GM06990 (cell line): ENCODE results near the gene DAB2IP.

ENCODE experiments used
- DNase-seq: peaks from one replicate; pipeline ENCODE4 v3.0.0-alpha.2; 2011; ENCODE audit not compliant: insufficient read length; ENCODE audit errors: extremely low read depth
- H3K27me3 ChIP-seq: replicated peaks from 2 replicates; pipeline ENCODE4 v1.6.0; 2011; ENCODE audit warnings: low read length; ENCODE audit not compliant: control insufficient read depth, insufficient read depth
- H3K36me3 ChIP-seq: 2 replicates; pipeline ENCODE4 v1.5.1; 2011; ENCODE audit warnings: low read length; ENCODE audit not compliant: control insufficient read depth, insufficient read depth
- H3K4me3 ChIP-seq: replicated peaks from 2 replicates; pipeline ENCODE4 v1.5.1; 2011; ENCODE audit warnings: low read depth, mild to moderate bottlenecking, control low read depth, low read length
- TF ChIP-seq, protein P1 (sequence below): IDR thresholded peaks from 2 replicates; pipeline ENCODE4 v1.5.1; 2011; ENCODE audit warnings: low read length, control low read depth, mild to moderate bottlenecking, inconsistent platforms; ENCODE audit not compliant: insufficient read depth, poor library complexity, severe bottlenecking

The DAB2IP gene

DNA sequence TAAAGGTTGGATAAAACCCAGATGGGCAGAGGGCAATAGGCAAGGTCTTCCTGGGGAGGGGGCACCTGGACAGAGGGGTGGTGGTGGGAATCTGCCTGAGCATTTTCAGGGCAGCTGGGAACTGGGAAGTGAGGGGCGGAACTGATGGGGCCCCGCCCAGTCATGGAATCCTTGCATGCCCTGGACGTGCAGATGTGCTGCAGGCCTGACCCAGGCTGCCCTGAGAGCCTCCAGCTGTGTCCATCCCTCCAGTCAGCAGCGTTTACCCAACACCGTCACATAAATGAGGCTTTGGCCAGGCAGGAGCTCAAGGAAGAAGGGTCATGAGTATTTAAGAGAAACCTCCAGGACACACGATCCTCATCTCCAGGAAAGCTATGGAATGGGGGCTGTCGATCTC is 70.3 kb downstream of the DAB2IP start:
- TF ChIP-seq, protein P1, sequence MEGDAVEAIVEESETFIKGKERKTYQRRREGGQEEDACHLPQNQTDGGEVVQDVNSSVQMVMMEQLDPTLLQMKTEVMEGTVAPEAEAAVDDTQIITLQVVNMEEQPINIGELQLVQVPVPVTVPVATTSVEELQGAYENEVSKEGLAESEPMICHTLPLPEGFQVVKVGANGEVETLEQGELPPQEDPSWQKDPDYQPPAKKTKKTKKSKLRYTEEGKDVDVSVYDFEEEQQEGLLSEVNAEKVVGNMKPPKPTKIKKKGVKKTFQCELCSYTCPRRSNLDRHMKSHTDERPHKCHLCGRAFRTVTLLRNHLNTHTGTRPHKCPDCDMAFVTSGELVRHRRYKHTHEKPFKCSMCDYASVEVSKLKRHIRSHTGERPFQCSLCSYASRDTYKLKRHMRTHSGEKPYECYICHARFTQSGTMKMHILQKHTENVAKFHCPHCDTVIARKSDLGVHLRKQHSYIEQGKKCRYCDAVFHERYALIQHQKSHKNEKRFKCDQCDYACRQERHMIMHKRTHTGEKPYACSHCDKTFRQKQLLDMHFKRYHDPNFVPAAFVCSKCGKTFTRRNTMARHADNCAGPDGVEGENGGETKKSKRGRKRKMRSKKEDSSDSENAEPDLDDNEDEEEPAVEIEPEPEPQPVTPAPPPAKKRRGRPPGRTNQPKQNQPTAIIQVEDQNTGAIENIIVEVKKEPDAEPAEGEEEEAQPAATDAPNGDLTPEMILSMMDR: no peak
- DNase-seq: no peak
- H3K4me3 ChIP-seq: no peak overlapping the region
- no peaks in the 10 kb centered on the region for H3K36me3 ChIP-seq
- H3K27me3 ChIP-seq: no peaks in the 10 kb centered on the region; the same call in none of the 2 replicates

DNA sequence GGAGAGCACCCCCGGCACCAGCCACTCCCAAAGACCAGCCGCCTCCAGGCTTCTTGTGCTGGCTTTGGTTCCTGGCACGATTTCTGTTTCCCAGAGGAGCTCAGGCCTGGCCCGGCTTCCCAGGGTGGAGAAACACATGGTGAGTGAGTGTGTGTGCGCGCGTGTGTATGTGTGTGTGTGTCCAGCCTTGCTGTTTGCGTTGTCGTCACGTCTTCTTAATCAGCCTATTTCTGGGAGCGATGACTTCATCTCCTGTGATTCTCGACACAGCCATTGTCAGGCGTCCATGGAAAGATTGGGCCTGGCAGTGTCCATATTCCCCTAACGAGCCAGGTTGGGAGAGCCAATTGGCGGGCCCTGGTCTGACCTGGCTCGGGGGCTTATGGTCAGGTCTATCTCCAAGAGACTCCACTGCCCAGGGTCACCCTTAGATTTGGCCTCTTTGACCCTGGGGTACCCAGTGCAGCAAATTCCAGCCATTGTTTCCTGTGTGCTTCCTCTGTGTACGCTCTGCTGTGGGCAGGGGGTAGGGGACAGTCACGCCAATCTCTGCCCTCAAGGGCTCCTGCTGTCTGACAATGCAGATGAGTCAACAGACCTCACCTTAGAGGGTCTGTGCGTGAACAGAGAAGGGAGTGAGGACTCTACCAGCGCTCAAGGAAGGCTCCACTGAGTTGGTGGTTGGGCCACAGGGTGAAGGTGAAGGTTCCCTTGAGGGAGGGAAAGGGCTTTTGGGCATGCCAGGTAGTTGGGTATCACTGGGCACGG is 73.8 kb downstream of the DAB2IP start:
- H3K4me3 ChIP-seq: no peak overlapping the region
- DNase-seq: no peak
- H3K36me3 ChIP-seq: no peaks in the 10 kb centered on the region
- H3K27me3 ChIP-seq: no peaks in the 10 kb centered on the region; the same call in none of the 2 replicates
- TF ChIP-seq, protein P1: no peak

DNA sequence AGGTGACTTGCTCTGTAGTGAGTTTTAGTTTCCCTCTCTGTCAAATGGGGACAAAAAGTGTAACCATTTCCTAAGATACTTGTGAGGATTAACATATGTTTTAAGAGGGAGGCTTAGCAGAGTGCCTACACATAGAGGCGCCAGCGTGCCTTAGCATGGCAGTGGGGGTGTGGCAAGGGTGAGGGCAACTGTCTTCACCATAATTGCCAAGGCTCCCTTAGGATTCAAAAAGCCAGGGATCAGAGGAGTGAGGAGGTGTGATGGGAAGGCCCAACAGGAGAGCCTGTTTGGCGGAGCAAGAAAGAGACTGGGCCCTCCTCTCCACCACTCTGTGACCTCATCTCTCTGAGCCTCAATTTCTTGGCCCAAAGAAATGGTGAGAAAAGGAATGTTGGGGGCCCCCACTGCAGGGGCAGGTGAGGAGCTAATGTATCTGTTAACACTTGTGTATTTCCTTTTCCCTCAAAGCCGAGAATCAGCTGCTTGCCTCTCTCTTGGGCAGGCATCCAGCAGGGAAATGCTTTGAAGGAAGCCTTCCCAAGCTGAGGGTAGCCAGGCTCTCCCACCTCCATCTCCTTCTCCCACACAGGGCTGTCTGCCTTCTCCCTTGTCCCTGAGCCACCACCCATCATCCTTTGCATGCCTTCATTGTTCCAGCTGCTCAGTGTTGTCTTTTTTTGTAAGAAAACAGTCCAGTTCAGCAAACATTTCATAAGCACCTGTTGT is 76.0 kb downstream of the DAB2IP start:
- Histone ChIP-seq H3K27me3 (no peaks in the 10 kb centered on the region; the same call in 1 of the 2 replicates), H3K36me3 (no peaks in the 10 kb centered on the region), H3K4me3 (no peak overlapping the region)
- DNase-seq: no peak
- TF ChIP-seq, protein P1: no peak

DNA sequence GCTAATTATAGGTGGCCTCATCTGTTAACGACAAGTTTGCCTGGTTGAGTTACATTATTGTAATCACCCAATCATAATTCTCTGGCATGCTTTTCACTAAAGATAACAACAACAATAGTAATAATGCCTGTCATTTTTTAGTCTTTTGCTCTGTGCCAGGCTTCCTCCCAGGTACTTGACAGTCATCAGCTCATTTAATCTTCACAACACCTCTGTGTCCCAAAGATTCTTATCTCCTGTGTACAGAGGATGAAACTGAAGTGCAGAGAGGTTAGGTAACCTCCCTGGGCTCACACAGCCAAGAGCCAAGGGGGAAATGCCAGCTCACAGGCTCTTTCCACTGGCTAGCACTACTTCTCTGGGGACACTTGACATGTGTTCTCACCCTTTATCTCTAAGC is 77.5 kb downstream of the DAB2IP start:
- DNase-seq: no peak
- TF ChIP-seq, protein P1: no peak
- Histone ChIP-seq H3K4me3 (no peak overlapping the region), H3K36me3 (no peaks in the 10 kb centered on the region), H3K27me3 (no peaks in the 10 kb centered on the region; the same call in none of the 2 replicates)

DNA sequence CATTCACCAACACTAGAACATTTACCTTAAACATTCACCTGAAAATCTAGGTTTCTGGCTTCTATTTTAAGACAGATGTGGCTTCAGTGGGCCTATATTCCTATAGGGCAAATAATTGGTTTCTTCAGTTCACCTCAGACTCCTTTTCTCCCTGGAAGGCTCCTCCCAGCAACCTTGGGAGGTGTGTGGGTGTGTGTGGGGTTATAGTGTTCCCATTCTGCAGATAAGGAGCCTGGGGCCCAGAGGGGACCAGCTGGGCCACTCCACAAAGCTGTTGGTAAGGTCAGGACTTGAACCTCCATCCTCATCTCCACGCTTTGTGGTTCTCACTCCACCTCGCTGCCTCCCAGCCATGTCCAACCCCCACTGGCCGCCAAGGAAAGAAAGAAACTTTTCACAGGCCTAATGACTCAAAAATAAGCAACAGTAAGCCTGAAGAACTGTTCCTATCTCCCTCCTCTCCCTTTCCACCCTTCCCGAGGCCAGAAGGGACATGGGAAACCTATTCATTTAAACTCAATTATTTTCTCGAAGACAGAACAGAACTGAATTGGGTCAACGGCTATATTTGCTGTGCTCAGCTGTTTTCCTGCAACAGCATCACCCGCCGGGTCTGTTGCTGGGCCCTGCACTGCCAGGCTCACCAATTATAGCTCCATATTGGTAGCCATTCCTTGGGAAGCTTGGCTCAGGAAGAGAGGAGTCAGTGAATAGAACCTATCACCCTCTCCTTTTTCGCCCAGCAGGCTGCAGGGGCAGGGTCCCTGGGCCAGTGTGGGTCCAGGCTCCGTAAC is 78.5 kb downstream of the DAB2IP start:
- no peaks in the 10 kb centered on the region for H3K36me3 ChIP-seq
- no peaks in the 10 kb centered on the region; the same call in none of the 2 replicates for H3K27me3 ChIP-seq
- DNase-seq: no peak
- TF ChIP-seq, protein P1: no peak
- no peak overlapping the region for H3K4me3 ChIP-seq
